ENCODE measurements around the gene CLEC4F.
"Not testable (repeated sequence)": the region's sequence is repeated elsewhere in the genome, so short reads cannot be mapped to it uniquely, and the experiment has no call there.

The CLEC4F gene

DNA sequence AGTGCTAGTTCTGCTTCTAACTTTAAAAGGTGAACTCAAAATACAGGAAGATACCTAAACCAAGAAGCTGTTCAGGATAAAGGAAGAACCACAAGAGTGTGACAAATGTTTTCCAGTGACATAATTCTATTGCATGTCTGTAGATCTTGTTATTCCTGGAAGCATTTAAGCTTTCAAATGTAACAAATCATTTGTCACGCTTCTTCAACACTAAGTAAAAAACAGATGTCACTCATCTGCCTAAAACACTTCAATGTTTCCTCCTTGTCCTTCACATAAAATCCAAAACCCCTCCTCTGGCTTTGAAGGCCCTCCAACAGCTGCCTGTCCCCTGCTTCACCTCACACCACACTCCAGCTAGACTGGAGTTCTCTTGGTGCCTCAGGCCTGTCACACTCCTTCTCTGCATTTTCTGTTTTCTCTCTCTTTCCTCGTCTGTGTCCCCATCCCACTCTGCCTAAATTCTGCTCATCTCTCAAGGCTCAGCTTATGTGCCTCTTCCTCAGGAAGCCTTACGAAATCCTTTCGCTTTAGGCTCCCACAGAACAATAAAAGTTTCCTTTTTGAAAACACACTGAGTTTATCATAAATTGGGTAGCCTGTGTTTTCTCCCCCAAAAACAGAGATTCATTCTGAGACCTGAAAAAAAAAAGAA lies 6.4 kb upstream of the CLEC4F start:
- DNase-seq (ENCODE audit: low spot score) = no peak

DNA sequence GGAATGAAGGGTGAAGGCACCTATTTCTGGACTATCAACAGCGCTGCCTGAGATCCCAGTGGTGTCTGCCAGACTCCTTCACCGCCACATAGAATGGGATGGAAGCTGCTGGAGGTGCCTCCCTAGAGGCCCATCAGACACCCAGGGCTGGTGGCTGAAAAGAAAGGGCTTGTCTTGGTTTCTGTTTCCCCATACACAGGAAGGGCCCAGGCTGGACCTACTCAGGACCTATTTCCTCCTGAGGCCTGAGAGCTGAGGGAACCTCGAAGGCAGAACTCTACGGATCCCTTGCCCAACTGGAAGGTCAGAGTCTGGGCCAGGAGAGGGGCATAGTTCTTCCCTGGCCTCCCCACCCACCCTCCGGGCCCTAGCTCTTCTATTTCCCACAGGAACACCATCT lies 2.9 kb upstream of the CLEC4F start:
- DNase-seq (ENCODE audit: low spot score) = no peak

DNA sequence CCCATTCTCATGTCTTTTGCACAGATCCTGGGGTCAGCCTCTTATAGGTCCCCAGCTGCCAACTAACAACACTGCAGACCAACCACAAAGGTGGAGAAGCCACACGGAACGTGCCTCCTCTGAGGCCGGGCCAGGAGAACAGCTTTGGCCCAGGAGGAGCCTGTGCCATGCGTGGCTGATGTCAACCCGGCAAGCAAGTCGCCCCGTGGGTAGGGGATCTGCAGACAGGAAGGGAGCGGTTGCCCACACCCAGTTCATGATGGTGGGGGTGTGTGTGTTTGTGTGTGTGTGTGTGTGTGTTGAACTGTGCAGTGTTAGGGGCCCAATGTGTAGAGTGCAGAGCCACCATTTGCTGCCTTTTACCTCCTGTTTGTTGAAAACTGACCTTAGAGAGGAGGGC lies 2.4 kb upstream of the CLEC4F start:
- DNase-seq (ENCODE audit: low spot score) = no peak

DNA sequence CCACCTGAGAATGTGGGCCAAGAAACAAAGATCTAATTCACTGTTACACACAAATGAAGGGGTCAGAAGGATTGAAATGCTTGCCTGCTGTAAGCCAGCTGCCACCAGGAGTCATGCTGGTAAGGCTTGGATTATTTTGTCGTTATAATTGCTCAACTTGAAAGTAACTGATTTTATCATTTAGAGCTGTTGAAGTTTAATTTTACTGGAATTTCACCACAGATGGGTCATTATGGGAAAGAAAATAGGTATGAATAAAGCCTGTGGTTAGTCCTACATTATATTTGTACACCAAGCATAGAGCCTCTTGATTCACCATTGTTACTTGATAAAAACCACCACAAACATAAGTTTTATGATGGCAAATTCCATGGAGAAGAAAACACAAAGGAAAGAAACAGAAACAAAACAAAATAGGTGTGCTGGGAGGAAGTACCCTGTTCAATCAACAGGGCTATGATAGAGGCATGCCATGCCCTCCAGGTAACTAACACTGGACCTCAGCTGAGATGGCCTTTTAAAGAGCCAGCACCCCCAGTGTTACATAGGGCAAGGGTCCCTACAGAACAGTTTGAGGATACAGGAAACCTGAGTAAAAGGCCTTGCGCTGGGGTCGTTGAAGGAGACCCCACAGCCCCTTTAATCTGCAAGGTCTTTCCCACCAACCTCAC lies 3.0 kb downstream of the CLEC4F start:
- peak; percentile 34 for DNase-seq (ENCODE audit: low spot score)

DNA sequence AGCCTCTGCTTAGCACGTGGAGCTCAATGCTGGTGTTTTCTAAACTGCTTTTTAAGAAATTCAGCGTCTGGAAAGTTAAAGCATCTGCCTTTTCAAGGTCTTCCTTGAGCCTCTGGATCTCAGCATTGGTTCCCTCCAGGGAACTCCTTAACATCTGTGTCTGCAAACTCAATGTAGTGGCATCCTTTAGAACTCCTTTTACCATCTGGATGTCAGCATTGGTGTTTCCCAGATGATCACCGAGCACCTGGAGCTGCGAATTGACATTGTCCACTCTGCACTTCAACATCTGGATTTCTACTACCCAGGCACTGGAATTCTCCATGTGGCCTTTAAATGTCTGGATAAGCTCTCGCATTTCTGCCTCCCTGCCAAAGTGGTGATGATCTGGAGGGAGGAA lies 3.7 kb downstream of the CLEC4F start:
- no peak for DNase-seq (ENCODE audit: low spot score)

DNA sequence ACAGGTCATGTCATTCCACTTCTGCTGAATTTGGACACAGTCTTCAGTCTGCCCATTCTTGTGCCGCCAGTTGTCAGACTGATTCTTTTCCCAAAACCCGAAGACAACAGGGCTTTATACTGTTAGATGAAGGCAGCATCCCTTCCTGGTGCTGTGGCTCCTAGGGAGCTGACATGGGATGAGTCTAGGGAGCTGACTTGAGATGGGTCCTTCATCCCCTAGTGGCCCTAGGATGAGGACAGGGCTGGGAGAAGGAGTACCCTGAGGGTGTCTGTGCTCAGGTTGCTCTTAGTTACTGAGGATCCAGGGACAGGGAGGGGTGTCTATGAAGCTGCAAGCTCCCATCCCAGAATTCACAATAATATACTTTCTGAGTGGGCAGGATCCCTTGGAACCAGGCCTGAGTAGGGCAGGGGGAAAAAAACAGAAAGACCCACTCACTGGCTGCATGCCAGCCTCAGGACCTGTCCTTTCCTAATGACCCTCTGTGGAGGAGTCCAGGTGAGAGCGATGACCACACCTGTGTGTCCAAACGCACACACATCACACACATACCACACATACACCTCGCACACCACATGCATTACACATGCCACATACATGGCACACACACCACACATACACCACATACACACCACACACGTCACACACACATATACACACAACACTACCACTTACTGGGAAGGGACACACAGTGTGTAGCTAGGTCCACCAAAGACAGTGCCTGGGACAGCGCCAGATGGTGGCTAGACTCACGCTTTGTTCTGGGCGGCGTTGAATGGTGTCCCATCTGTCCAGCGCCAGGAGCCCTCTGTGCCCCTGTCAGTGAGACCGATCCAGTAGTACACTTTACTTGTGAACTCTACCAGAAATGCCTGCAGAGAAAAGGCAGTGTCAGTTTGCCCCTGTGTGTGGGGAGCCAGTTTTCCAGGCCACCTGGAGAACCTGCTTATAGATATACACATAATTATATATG lies 11.1 kb downstream of the CLEC4F start:
- DNase-seq (ENCODE audit: low spot score) = no peak

DNA sequence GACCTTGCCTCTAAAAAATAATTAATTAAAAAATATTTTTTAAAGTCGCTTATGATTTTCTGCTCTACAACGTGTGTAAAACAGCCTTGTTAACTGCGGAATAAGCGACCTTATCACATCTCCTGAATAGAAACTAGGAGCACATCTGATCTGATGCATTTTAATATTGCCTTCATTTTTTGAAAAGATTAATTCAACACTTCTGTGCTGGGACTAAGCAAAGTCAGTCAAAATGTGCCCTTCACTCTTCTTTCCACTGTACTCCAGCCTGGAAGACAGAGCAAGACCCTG lies 12.6 kb downstream of the CLEC4F start:
- no peak for DNase-seq (ENCODE audit: low spot score)

DNA sequence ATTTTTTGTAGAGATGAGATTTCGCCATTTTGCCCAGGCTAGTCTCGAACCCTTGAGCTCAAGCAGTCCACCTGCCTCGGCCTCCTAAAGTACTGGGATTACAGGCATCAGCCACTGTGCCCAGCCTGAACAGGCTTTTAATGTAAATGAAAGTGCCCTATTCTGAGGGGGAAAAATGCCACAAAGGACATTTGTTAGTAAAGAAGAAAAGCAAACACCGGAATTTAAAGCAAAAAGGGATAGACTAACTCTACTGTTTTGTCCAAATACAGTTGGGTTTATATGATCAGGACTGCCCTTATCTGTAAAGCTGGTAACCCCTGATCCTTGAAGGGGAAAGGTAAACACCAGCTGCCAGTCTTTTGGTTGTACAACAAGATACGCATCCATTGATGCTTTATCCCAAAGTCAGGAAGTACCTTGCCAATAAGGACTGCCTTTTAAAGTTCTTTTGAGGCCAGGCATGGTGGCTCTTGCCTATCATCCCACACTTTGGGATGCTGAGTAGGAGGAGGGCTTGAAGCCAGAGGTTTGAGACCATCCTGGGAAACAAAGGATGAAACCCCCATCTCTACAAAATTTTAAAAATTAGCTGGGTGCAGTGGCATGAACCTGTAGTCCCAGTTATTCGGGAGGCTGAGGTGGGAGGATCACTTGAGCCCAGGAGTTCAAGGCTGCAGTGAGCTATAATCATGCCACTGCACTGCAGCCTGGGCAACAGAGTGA lies 13.1 kb downstream of the CLEC4F start:
- no peak for DNase-seq (ENCODE audit: low spot score)

DNA sequence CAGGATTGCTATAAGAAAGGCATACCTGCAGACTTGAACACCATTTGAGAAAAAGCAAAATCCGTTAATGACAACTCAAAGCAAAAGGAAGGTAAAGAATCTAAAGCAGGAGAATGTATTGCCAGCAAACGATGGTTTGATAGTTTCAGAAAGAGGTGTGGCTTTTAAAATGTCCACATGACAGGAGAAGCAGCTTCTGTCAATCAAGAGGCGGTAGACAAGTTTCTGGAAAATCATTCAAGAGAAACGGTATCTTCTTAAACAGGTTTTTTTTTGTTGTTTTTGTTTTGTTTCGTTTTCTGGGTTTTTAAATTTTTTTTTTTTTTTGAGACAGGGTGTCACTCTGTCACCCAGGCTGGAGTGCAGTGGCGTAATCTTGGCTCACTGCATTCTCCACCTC lies 13.8 kb downstream of the CLEC4F start:
- no peak for DNase-seq (ENCODE audit: low spot score)

DNA sequence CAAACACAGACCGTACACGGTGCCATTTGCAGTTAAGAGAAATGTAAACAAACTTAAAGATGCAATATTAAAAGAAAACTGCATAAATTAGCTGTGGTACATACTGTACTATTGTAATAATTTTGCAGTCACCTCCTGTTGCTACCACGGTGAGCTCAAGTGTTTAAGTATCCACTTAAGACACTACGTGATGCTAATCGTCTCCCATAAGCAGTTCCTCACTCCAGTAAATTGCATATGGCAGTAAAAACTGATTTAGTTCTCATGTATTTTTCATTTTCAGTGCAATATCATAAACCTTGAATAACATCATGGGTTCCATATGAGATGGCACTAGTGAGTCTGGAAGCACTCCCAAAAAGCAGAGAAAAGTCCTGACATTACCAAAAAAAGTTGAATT lies 14.4 kb downstream of the CLEC4F start:
- DNase-seq (ENCODE audit: low spot score) = no peak

DNA sequence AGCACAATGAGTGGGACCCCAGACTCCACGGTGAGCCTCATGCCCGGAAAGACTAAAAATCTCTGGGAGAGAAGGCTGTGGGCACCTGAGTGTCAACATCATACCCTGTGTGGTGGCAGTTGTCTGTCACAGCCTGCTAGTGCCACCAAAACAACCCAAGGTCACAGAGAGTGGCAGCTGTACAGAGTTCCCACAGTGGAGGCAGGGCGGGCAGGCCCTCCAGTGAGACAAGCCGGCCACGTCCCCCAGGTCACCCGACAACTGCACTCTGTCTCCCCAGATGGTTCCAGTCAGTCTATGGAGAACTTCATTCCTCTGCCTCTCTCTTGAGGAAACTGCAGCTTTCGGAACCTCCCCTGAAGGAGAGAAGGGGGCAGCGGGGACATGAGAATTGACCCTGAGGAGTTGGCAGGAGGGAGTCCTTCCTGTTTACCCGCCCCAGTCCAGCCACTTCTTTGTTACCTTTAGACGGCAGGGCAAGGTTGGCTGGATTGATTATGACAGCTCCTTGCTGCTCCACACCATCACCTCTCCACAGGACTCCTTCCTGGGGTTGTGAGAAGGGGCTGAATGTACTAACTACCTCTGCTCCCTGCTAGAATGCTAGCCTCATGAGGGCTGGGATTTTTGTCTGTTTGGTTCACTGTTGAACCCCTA lies 18.7 kb downstream of the CLEC4F start:
- no peak for DNase-seq (ENCODE audit: low spot score)

DNA sequence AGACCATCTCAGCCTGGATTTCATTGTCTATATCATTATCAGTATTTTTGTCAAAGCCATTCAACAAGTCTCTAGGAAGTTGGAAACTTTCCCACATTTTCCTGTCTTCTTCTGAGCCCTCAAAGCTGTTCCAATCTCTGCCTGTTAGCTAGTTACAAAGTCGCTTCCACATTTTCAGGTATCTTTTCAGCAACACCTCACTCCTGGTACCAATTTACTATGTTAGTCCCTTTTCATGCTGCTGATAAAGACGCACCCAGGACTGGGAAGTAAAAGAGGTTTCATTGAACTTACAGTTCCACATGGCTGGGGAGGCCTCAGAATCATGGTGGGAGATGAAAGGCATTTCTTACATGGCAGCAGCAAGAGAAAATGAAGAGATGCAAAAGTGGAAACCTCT lies 20.7 kb downstream of the CLEC4F start:
- DNase-seq (ENCODE audit: low spot score) = no peak

DNA sequence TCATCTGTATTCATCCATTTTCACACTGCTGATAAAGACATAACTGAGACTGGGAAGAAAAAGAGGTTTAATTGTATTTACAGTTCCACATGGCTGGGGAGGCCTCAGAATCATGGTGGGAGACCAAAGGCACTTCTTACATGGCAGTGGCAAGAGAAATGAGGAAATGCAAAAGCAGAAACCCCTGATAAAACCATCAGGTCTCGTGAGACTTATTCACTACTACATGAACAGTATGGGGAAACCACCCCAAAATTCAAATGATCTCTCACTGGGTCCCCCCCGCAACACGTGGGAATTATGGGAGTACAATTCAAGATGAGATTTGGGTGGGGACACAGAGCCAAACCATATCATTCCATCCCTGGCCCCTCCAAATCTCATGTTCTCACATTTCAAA lies 22.4 kb downstream of the CLEC4F start:
- DNase-seq (ENCODE audit: low spot score) = not testable (repeated sequence)

DNA sequence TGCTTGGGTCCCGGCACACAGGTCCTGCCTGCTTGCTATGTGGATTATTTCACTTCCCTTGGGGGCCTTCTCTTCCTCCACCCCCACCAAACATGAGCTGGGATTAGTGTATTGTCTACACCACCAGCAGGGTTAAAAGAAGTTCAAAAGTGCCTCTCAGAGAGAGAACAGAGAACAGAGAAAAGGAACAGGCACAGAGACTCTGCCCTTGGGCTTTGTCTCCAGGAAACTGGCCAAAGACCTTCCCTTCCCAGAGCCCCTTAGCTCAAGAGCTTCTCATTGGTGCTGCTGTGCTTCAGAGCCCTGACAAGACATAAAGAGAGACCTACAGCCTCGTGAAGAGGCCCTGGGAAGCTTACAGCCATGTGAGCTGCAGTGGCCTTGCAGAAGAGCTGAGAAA lies 22.9 kb downstream of the CLEC4F start:
- no peak for DNase-seq (ENCODE audit: low spot score)

DNA sequence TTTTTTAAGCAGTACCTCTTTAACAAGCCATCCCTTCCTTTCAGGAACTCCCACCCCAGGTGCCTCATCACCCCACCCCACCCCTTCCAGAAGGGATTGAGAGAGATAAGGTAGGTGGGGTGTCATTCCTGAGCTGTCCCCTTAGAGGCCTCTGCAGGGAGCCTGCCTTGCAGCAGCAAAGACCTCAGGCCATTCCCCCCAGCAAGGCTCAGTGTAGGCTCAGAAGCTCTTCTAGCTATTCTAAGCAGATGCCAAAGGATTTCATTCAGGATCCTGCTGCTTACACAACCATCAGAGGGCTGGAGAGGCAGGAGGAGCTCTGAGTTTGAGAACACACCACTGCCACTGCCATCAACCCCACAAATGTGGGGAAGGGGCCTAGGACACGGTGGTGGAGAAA lies 24.1 kb downstream of the CLEC4F start:
- DNase-seq (ENCODE audit: low spot score) = no peak

DNA sequence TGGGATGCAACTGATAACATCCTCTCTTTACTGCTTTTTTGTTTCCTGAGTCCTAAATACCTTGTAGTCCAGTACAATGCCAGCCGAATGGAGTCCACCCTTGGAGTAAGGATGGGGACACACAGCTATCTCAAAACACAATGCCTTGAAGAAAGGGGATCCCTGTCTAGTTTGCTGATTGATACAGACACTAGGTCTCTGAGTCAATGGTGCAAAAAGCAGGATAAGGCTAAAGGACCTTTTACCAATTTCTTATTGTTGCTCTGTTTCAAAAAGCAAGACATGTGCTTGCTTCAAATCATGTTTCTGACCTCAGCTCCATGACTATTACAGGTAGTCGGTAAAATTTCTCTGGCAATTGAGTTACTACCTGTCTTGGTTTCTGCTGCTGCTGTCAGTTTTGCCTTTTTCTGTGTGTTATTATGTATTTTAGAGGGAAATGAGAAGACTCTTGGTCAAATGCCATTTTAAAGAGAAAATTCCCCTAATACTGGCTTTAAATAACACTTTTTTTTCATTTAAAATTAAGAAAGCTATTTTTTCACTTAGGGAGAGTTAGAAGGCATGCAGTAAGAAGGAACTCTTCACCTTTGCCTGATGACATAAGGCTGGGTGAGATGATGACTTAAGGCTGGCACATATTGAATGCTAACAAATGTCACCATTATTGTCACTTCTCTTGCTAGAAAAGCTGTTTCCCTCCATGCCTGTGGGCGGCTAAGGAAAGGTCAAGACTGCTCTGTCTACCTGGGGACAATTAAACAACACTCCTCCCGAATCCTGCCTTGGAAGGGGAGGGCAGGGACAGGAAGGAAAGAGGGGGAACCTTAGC lies 25.0 kb downstream of the CLEC4F start:
- no peak for DNase-seq (ENCODE audit: low spot score)

DNA sequence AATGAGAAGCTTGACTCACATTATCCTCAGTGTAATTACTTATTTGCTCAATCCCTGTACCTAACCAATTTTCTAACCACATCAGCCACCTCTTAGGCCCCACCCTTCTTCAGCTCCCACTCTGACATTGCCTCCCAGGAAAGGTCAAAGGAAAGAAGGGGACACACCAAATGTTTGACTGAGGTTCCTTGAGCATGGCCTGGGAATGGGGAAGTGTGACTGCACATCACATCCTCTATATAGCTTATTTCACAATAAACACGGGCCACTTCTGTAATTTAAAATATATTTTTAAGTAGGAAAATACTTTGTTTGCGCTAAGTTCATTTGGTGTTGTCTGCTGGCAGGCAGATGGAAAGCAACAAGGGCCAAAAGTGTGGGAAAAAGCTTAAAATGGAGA lies 26.9 kb downstream of the CLEC4F start:
- no peak for DNase-seq (ENCODE audit: low spot score)

DNA sequence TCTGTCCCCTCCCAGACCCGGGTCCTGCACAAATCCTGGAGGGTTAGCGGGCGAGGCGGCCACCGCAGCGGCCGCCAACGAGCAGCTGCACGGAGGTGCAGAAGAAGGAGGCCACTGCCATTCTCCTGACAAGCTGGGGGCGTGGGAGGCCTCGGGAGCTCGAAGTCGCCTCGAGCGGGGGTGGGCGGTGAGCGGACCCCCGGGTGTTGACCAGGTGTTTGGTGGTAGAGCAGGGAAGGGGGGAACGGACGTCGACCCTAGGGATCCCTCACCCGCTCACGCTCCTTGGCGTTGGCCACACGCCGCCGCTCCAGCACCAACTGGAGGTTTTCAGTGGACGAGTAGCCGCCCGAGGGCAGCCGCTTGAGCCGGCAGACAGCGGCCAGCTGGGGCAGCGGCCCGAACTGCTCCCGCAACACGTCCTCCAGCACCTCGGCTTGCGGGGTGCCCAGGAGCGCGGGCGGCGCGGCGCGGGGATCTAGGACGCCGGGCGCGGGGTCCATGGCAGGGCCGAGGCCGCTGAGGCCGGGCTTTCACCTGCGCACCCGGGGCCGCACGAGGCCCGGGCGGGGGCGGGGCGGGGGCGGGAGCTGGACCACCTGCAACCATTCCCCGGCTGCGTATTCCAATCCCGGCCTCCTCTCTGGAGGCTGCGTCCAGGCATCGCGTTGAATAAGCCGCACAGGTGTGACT lies 30.1 kb downstream of the CLEC4F start, which contains the start of gene FIGLA:
FIGLA (minus strand) TSS at position 508 of the 693 bp plus-strand sequence; CDS start at position 503, 5 bp downstream.
- DNase-seq (ENCODE audit: low spot score) = no peak

DNA sequence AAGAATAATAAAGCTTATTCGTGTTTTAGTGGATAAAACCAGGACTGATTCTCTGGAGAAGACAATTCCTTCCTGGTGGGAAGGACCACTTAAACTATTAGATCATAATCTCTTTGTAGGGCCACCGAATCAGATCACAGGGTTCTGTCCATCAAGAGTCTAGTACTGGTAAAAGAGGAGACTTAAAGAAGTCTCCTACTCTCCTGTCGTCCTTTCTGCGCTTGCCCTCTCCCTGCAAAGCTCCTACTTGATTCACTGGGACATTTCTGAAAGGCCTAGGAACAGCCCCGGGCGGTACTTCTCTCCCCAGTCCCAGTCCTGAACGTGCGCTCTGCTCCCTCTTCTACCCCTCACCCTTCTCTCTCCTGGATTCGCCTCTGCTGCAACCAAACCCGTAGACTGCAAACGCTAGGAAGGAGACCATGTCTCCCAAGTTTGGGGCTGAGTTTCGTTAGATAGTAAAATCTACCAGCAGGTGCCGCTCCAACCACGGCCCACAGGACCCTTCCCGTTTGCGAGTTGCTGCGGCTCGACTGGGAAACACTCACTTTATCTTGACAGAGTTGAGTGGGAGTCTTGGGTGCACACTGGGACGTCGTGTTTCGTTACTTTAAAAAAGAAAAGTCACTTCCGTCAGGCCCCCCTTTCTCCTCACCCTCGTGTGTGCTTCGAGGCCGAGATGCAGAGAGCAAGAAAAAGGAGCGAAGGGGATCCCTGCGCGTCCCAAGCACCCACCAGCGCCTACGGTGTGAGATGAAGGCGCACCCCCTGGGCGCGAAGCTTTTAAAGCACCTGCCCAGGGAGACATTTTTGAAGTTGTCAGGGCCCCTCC lies 30.9 kb downstream of the CLEC4F start:
- DNase-seq (ENCODE audit: low spot score) = no peak

Measured in SW480 (cell line).